Measurements from ENCODE around the gene DISC1. TPM values are rescaled to one million over a fixed set of nuclear protein-coding genes. Genes with fewer than 3 reads are reported as not detected.

DISC1 gene
- total and polyA plus RNA-seq, 4 experiments from 2014 or later, result 1.9 to 18.0 (median 10.0) TPM

GRCh38 chr1:232029315-232029714 lies 402.7 kb downstream of the DISC1 start:
- Histone ChIP-seq H3K36me3 (ENCODE audit: insufficient read depth, low read length) (no peaks in the 10 kb centered on the region), H3K27ac (ENCODE audit: low read depth, low read length) (no peak overlapping the region), H3K9me3 (ENCODE audit: control insufficient read depth in 1 of 2, low read length in 2 of 2) (no peaks in the 10 kb centered on the region), H3K27me3 (ENCODE audit: insufficient read depth, low read length) (no peaks in the 10 kb centered on the region), H3K4me3 (ENCODE audit: low read length in 2 of 2) (no peak overlapping the region), H3K4me1 (ENCODE audit: insufficient read depth, low read length) (no peaks in the 10 kb centered on the region)
- ChIA-PET POLR2A (ENCODE audit: partially characterized antibody) (no interaction called here), CTCF (ENCODE audit: partially characterized antibody) (no interaction called here)
- H3K9me3 Mint-ChIP-seq, result no peaks in the 10 kb centered on the region
- intact Hi-C loops (cut with micrococcal nuclease), result no loop called here
- H3K4me3 Mint-ChIP-seq, result no peak overlapping the region
- peaks cover 29 to 41% of the 10 kb centered on the region in 2 donors for H3K36me3 Mint-ChIP-seq
- H3K27ac Mint-ChIP-seq, result no peak overlapping the region
- no peak for DNase-seq
- H3K4me1 Mint-ChIP-seq, result no peaks in the 10 kb centered on the region
- no peaks in the 10 kb centered on the region for H3K27me3 Mint-ChIP-seq

GRCh38 chr1:232031156-232031555 lies 404.6 kb downstream of the DISC1 start:
- Histone ChIP-seq H3K27me3 (ENCODE audit: insufficient read depth, low read length) (no peaks in the 10 kb centered on the region), H3K4me3 (ENCODE audit: low read length in 2 of 2) (no peak overlapping the region), H3K4me1 (ENCODE audit: insufficient read depth, low read length) (no peaks in the 10 kb centered on the region), H3K27ac (ENCODE audit: low read depth, low read length) (no peak overlapping the region), H3K36me3 (ENCODE audit: insufficient read depth, low read length) (no peaks in the 10 kb centered on the region), H3K9me3 (ENCODE audit: control insufficient read depth in 1 of 2, low read length in 2 of 2) (no peaks in the 10 kb centered on the region)
- DNase-seq, result no peak
- peaks cover 36% of the 10 kb centered on the region in 2 donors for H3K36me3 Mint-ChIP-seq
- H3K4me3 Mint-ChIP-seq, result no peak overlapping the region
- no peaks in the 10 kb centered on the region for H3K27me3 Mint-ChIP-seq
- no peaks in the 10 kb centered on the region for H3K9me3 Mint-ChIP-seq
- ChIA-PET POLR2A (ENCODE audit: partially characterized antibody) (no interaction called here), CTCF (ENCODE audit: partially characterized antibody) (no interaction called here)
- intact Hi-C loops (cut with micrococcal nuclease), result no loop called here
- H3K4me1 Mint-ChIP-seq, result no peaks in the 10 kb centered on the region
- peak overlapping the region in 1 of 7 donors; percentile 57 for H3K27ac Mint-ChIP-seq

DNA sequence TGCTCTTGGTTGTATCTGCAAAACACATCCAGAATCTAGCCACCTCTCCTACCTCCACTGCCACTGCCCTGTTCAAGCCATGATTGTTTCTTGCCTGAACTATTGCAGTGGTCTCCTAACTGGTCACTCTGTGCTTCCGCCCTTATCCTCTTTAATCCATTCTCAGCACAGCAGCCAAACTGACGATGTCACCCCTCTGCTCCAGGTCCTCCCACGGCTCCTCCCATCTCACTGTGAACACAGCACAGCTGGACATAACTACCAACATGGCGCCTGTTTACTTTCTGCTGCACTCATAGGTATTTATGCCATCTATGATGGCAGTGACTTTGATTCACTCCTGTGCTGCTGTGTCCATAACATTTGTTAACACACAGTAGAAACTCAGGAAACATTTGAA lies 406.7 kb downstream of the DISC1 start:
- H3K36me3 Mint-ChIP-seq, result peaks cover 23 to 26% of the 10 kb centered on the region in 2 donors
- POLR2A ChIA-PET (ENCODE audit: partially characterized antibody), result no interaction called here
- Histone ChIP-seq H3K4me1 (ENCODE audit: insufficient read depth, low read length) (no peaks in the 10 kb centered on the region), H3K36me3 (ENCODE audit: insufficient read depth, low read length) (no peaks in the 10 kb centered on the region), H3K27me3 (ENCODE audit: insufficient read depth, low read length) (no peaks in the 10 kb centered on the region), H3K4me3 (ENCODE audit: low read length in 2 of 2) (no peak overlapping the region), H3K9me3 (ENCODE audit: control insufficient read depth in 1 of 2, low read length in 2 of 2) (no peaks in the 10 kb centered on the region), H3K27ac (ENCODE audit: low read depth, low read length) (no peak overlapping the region)
- no peak for DNase-seq
- intact Hi-C loops (cut with micrococcal nuclease), result no loop called here
- no peaks in the 10 kb centered on the region for H3K9me3 Mint-ChIP-seq
- CTCF ChIA-PET (ENCODE audit: partially characterized antibody), result no interaction called here
- no peak overlapping the region for H3K4me3 Mint-ChIP-seq
- H3K27ac Mint-ChIP-seq, result peak overlapping the region in 1 of 7 donors; percentile 3
- no peaks in the 10 kb centered on the region for H3K4me1 Mint-ChIP-seq
- H3K27me3 Mint-ChIP-seq, result no peaks in the 10 kb centered on the region

DNA sequence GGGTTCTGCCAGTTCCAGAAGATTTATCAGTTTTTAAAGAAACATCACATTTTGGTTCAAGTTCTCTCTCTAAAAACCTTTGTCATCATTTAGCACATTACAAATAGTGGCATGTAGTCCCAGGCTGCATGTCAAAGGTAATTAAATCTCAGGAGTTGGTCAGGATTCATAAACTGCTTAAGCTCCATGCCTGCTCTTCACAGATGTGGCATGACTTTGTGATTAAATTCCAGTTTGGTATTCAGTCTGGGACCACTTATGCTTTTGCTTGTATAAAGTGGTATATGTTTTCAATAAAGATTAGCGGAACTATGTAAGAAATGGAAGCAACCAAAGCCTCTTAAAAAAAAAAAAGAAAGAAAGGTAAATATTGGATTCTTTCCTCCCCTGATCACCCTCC lies 408.0 kb downstream of the DISC1 start:
- peak overlapping the region in 1 of 7 donors; percentile 24 for H3K27ac Mint-ChIP-seq
- Histone ChIP-seq H3K27me3 (ENCODE audit: insufficient read depth, low read length) (no peaks in the 10 kb centered on the region), H3K36me3 (ENCODE audit: insufficient read depth, low read length) (no peaks in the 10 kb centered on the region), H3K9me3 (ENCODE audit: control insufficient read depth in 1 of 2, low read length in 2 of 2) (no peaks in the 10 kb centered on the region), H3K27ac (ENCODE audit: low read depth, low read length) (no peak overlapping the region), H3K4me1 (ENCODE audit: insufficient read depth, low read length) (no peaks in the 10 kb centered on the region), H3K4me3 (ENCODE audit: low read length in 2 of 2) (no peak overlapping the region)
- intact Hi-C loops (cut with micrococcal nuclease), result no loop called here
- no peaks in the 10 kb centered on the region for H3K9me3 Mint-ChIP-seq
- no peak overlapping the region for H3K4me3 Mint-ChIP-seq
- ChIA-PET CTCF (ENCODE audit: partially characterized antibody) (no interaction called here), POLR2A (ENCODE audit: partially characterized antibody) (no interaction called here)
- H3K36me3 Mint-ChIP-seq, result peaks cover 20 to 22% of the 10 kb centered on the region in 2 donors
- H3K4me1 Mint-ChIP-seq, result no peaks in the 10 kb centered on the region
- no peak for DNase-seq
- H3K27me3 Mint-ChIP-seq, result no peaks in the 10 kb centered on the region

DNA sequence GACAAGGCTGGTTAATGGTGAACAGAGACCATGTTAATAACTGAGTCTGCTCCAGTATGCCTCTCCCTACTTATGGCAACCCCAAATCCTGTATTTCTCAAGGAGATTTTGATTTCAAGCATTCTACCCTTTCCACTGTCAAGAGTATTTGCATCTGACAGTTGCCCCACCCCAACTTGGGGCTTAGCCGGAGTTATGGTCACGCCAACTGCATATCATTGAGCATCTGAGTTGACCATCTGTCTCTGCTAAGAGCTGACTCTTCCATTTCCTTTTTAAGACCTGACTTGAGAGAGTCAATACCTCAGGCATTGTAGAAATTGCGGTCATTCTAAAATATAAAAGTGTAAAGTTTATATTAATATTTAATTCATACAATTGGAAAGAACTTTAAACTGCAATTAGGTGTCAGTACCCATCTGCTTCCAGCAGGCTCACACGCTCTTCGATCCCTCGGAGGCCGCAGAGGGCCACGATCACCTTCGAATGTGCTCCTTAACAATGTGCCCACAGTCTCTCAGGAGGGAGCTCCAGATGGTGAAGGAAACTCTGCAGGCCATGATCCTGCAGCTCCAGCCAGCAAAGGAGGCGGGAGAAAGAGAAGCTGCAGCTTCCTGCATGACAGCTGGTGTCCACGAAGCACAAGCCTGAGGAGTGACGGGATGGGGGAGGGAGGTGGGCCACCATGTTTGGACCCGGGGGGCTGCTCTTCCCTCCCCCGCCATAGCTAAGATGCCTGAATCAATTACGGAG lies 409.8 kb downstream of the DISC1 start:
- Histone ChIP-seq H3K27me3 (ENCODE audit: insufficient read depth, low read length) (no peaks in the 10 kb centered on the region), H3K9me3 (ENCODE audit: control insufficient read depth in 1 of 2, low read length in 2 of 2) (no peaks in the 10 kb centered on the region), H3K4me3 (ENCODE audit: low read length in 2 of 2) (no peak overlapping the region), H3K27ac (ENCODE audit: low read depth, low read length) (no peak overlapping the region), H3K4me1 (ENCODE audit: insufficient read depth, low read length) (no peaks in the 10 kb centered on the region), H3K36me3 (ENCODE audit: insufficient read depth, low read length) (no peaks in the 10 kb centered on the region)
- DNase-seq, result no peak
- Mint-ChIP-seq H3K9me3 (no peaks in the 10 kb centered on the region), H3K4me1 (no peaks in the 10 kb centered on the region), H3K27me3 (no peaks in the 10 kb centered on the region), H3K27ac (no peak overlapping the region), H3K36me3 (peaks cover 20 to 22% of the 10 kb centered on the region in 2 donors), H3K4me3 (no peak overlapping the region)
- intact Hi-C loops (cut with micrococcal nuclease), result no loop called here
- ChIA-PET CTCF (ENCODE audit: partially characterized antibody) (no interaction called here), POLR2A (ENCODE audit: partially characterized antibody) (interaction anchor here (0.6 kb wide), 1 partner anchor 117 kb away, joined by 3 read pairs; no protein-coding TSS in a partner anchor)

- Mint-ChIP-seq H3K4me3 (no peak overlapping the region), H3K4me1 (no peaks in the 10 kb centered on the region), H3K27ac (no peak overlapping the region), H3K36me3 (peaks cover 19 to 21% of the 10 kb centered on the region in 2 donors), H3K9me3 (no peaks in the 10 kb centered on the region), H3K27me3 (no peaks in the 10 kb centered on the region)
- H3K27me3 ChIP-seq (ENCODE audit: insufficient read depth, low read length), result no peaks in the 10 kb centered on the region
- no peak overlapping the region for H3K4me3 ChIP-seq (ENCODE audit: low read length in 2 of 2)
- H3K9me3 ChIP-seq (ENCODE audit: control insufficient read depth in 1 of 2, low read length in 2 of 2), result no peaks in the 10 kb centered on the region
- intact Hi-C loops (cut with micrococcal nuclease), result no loop called here
- H3K4me1 ChIP-seq (ENCODE audit: insufficient read depth, low read length), result no peaks in the 10 kb centered on the region
- DNase-seq, result no peak
- H3K36me3 ChIP-seq (ENCODE audit: insufficient read depth, low read length), result no peaks in the 10 kb centered on the region
- H3K27ac ChIP-seq (ENCODE audit: low read depth, low read length), result no peak overlapping the region
- CTCF ChIA-PET (ENCODE audit: partially characterized antibody), result no interaction called here
- POLR2A ChIA-PET (ENCODE audit: partially characterized antibody), result no interaction called here
Measured at GRCh38 chr1:232037774-232038388, 411.3 kb downstream of the DISC1 start.

DNA sequence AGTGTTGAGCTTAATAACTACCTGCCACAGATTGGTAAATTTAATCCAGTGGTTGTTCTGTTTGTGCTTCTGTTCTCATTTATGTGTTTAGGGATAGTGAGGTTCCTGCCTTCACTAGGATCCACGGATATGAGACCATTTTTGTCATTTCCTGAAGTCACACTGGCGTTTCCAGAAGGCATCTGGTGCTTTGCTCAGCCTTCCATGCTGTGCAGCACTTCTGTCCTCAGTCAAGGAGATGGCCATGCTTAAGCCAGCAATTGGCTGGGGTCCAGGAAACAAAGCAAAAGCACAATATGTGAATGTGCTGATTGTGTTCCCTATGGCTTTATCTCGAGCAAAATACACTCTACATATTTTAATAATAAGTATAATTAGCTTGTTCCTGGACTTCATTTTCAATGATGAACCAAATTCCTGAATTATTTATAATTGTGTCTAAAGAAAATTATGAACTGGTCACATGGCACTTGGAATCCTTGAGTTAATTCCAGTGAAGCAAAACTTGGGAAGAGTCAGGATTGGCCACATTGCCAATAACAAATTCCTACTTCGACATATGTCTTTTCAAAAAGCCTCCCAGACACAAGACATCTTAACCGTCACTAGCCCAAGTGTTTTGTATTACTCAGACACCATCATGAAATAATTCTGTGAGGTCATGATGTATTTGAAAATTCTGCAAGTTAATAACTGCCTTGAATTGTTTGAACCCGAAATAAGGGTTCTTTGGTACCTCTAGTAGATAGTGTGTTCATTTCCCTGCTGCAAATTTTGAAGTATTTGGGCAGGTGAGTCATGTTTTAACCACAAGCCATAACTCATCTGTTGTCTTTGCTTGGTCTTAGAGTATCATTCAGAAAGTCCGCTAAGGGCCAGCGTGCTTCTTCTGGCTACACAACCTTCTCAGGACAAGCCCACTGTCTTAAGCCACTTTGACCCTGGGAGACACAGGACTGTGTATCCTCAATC lies 412.4 kb downstream of the DISC1 start:
- no peaks in the 10 kb centered on the region for H3K4me1 ChIP-seq (ENCODE audit: insufficient read depth, low read length)
- H3K9me3 Mint-ChIP-seq, result no peaks in the 10 kb centered on the region
- CTCF ChIA-PET (ENCODE audit: partially characterized antibody), result no interaction called here
- H3K27me3 ChIP-seq (ENCODE audit: insufficient read depth, low read length), result no peaks in the 10 kb centered on the region
- no peaks in the 10 kb centered on the region for H3K36me3 ChIP-seq (ENCODE audit: insufficient read depth, low read length)
- H3K27ac Mint-ChIP-seq, result no peak overlapping the region
- no peaks in the 10 kb centered on the region for H3K27me3 Mint-ChIP-seq
- no peak overlapping the region for H3K4me3 Mint-ChIP-seq
- DNase-seq, result no peak
- intact Hi-C loops (cut with micrococcal nuclease), result no loop called here
- no peaks in the 10 kb centered on the region for H3K4me1 Mint-ChIP-seq
- H3K36me3 Mint-ChIP-seq, result peaks cover 13 to 16% of the 10 kb centered on the region in 2 donors
- H3K4me3 ChIP-seq (ENCODE audit: low read length in 2 of 2), result no peak overlapping the region
- POLR2A ChIA-PET (ENCODE audit: partially characterized antibody), result no interaction called here
- H3K27ac ChIP-seq (ENCODE audit: low read depth, low read length), result no peak overlapping the region
- H3K9me3 ChIP-seq (ENCODE audit: control insufficient read depth in 1 of 2, low read length in 2 of 2), result no peaks in the 10 kb centered on the region

All from CD4-positive, alpha-beta memory T cell (primary cell).